HCT116 (cell line): ENCODE data around the gene HPDL. TPM values are rescaled to one million over a fixed set of nuclear protein-coding genes. Genes with fewer than 3 reads are reported as not detected.

ENCODE experiments used
- ATAC-seq: fragments of 200-7000 bp; cut with Tn5 transposase; 2 replicates; pipeline ENCODE4 v1.9.1; 2020; ENCODE audit warnings: mild to moderate bottlenecking, moderate library complexity
- BruUV-seq: library from RNA; stranded (reverse); fragments of 400-500 nt; replicated peaks from 2 replicates; lab custom pipeline; 2021; lab: Mats Ljungman, UMichigan
- CTCF ChIA-PET: fragments of 300-600 bp; sonication (Branson Sonifier 250); formaldehyde crosslinking; loops from one replicate; lab custom pipeline; 2021; ENCODE audit warnings: antibody characterized with exemption; lab: Charles Lee
- POLR2A ChIA-PET: fragments of 300-600, 350-600 bp; sonication (Branson Sonifier 250); formaldehyde crosslinking; loops from one replicate; lab custom pipeline; 2021; ENCODE audit warnings: antibody characterized with exemption; lab: Charles Lee
- RAD21 ChIA-PET, 2 experiments: fragments of 300-600 bp; sonication (Branson Sonifier 250); formaldehyde crosslinking; loops; one replicate each; lab custom pipeline; 2023; ENCODE audit warnings: low total read pairs in 2 of 2; ENCODE audit not compliant: uncharacterized antibody in 2 of 2, unreplicated experiment in 2 of 2, low non-redundant PET in 1 of 2; lab: Charles Lee
- DNase-seq: peaks from one replicate; pipeline ENCODE4 v3.0.0-alpha.2; 2010; ENCODE audit warnings: low read depth, low spot score
- H2AFZ ChIP-seq: fragments of 200-600 bp; shearing (Covaris generic), sonication (generic); 2 replicates; pipeline ENCODE4 v1.6.1; 2017; ENCODE audit warnings: low read depth, mixed run types, mixed read lengths, antibody characterized with exemption, low read length; ENCODE audit not compliant: poor library complexity, severe bottlenecking
- H3K27ac ChIP-seq: 2 replicates; pipeline ENCODE4 v1.5.1; 2012; ENCODE audit warnings: low read depth, low read length
- H3K27me3 ChIP-seq: fragments of 200-600 bp; sonication (generic); 2 replicates; pipeline ENCODE4 v1.6.1; 2016; ENCODE audit warnings: mixed run types, low read length, mixed read lengths; ENCODE audit not compliant: insufficient read depth
- H3K36me3 ChIP-seq, 2 experiments: fragments of 200-500 bp in 1 of 2; fragments of 200-600 bp in 1 of 2; sonication (Bioruptor generic) in 1 of 2; sonication (generic) in 1 of 2; 2 replicates each; pipeline versions ENCODE4 v1.5.1 to v1.6.1; 2014 to 2016; ENCODE audit warnings: low read length in 2 of 2, inconsistent platforms in 1 of 2, mixed read lengths in 1 of 2, mixed run types in 1 of 2; ENCODE audit not compliant: insufficient read depth in 2 of 2, control insufficient read depth in 1 of 2
- H3K4me1 ChIP-seq, 2 experiments: fragments of 200-600 bp in 1 of 2; sonication (generic) in 1 of 2; 2 replicates each; pipeline versions ENCODE4 v1.5.1 to v1.6.1; 2012 to 2017; ENCODE audit warnings: low read length in 2 of 2, inconsistent platforms in 1 of 2, mild to moderate bottlenecking in 1 of 2, mixed read lengths in 1 of 2, mixed run types in 1 of 2, moderate library complexity in 1 of 2; ENCODE audit not compliant: insufficient read depth in 2 of 2, control insufficient read depth in 1 of 2
- H3K4me2 ChIP-seq: fragments of 200-600 bp; sonication (generic); 2 replicates; pipeline ENCODE4 v1.6.1; 2017; ENCODE audit warnings: mixed run types, low read length, mixed read lengths
- H3K4me3 ChIP-seq, 2 experiments: fragments of 200-600 bp in 1 of 2; sonication (generic) in 1 of 2; replicated peaks in 1 of 2; 2 replicates each; pipeline ENCODE4 v1.5.1; 2011 to 2016; ENCODE audit warnings: low read length in 2 of 2, control low read depth in 1 of 2, low read depth in 1 of 2, mild to moderate bottlenecking in 1 of 2, mixed read lengths in 1 of 2, mixed run types in 1 of 2
- H3K79me2 ChIP-seq: fragments of 200-600 bp; sonication (generic); 2 replicates; pipeline ENCODE4 v1.6.1; 2017; ENCODE audit warnings: mild to moderate bottlenecking, mixed run types, low read length, moderate library complexity, mixed read lengths; ENCODE audit not compliant: insufficient read depth
- H3K9ac ChIP-seq: fragments of 200-600 bp; sonication (generic); 2 replicates; pipeline ENCODE4 v1.6.1; 2016; ENCODE audit warnings: low read length, mixed read lengths
- H3K9me2 ChIP-seq: fragments of 200-600 bp; sonication (generic), shearing (Covaris generic); 2 replicates; pipeline ENCODE4 v1.6.1; 2017; ENCODE audit warnings: mixed run types, mild to moderate bottlenecking, moderate library complexity; ENCODE audit not compliant: insufficient read depth
- H3K9me3 ChIP-seq, 2 experiments: fragments of 200-500 bp in 1 of 2; fragments of 200-600 bp in 1 of 2; sonication (Bioruptor generic) in 1 of 2; sonication (generic) in 1 of 2; 2 replicates each; pipeline ENCODE4 v1.6.1; 2014 to 2017; ENCODE audit warnings: low read length in 2 of 2, mixed read lengths in 2 of 2, inconsistent platforms in 1 of 2, low read depth in 1 of 2, mild to moderate bottlenecking in 1 of 2, mixed run types in 1 of 2, moderate library complexity in 1 of 2; ENCODE audit not compliant: control insufficient read depth in 1 of 2, insufficient read depth in 1 of 2
- H4K20me1 ChIP-seq: fragments of 200-600 bp; sonication (generic), shearing (Covaris generic); 2 replicates; pipeline ENCODE4 v1.6.1; 2017; ENCODE audit warnings: mixed run types, mild to moderate bottlenecking, moderate library complexity; ENCODE audit not compliant: insufficient read depth
- ELF1 ChIP-seq: IDR thresholded peaks from 2 replicates; pipeline ENCODE4 v1.6.1; 2012; ENCODE audit warnings: low read depth, borderline replicate concordance
- EZH2 ChIP-seq: fragments of 200-600 bp; sonication (generic); IDR thresholded peaks from 2 replicates; pipeline ENCODE4 v1.6.1; 2017; ENCODE audit warnings: antibody characterized with exemption, mixed run types
- EZH2phosphoT487 ChIP-seq: fragments of 200-600 bp; IDR thresholded peaks from 2 replicates; pipeline ENCODE4 v1.6.1; 2018; ENCODE audit warnings: antibody characterized with exemption, borderline replicate concordance
- JUND ChIP-seq: IDR thresholded peaks from 2 replicates; pipeline ENCODE4 v1.6.1; 2012
- POLR2AphosphoS5 ChIP-seq: IDR thresholded peaks from 2 replicates; pipeline ENCODE4 v1.6.1; 2011; ENCODE audit warnings: mild to moderate bottlenecking, low read depth, low read length, moderate library complexity
- RAD21 ChIP-seq: IDR thresholded peaks from 2 replicates; pipeline ENCODE4 v1.6.1; 2012; ENCODE audit warnings: low read depth, mild to moderate bottlenecking
- SRF ChIP-seq: IDR thresholded peaks from 2 replicates; pipeline ENCODE4 v1.6.1; 2012; ENCODE audit warnings: low read depth
- TCF7L2 ChIP-seq: IDR thresholded peaks from 2 replicates; pipeline ENCODE4 v1.7.0; 2011; ENCODE audit warnings: borderline replicate concordance, inconsistent platforms; ENCODE audit not compliant: insufficient read depth, insufficient read length; ENCODE audit errors: extremely low read depth
- intact Hi-C: fragments of 100-400 bp; cut with micrococcal nuclease; formaldehyde crosslinking; loops from 2 replicates; pipeline ENCODE4 v1.10.0; 2022
- total RNA-seq: library from RNA; stranded (reverse); gene quantifications from one replicate; pipeline ENCODE4 v1.2.1, GENCODE V29; 2021; ENCODE audit not compliant: unreplicated experiment
- TF ChIP-seq, protein P1 (sequence below): IDR thresholded peaks from 2 replicates; pipeline ENCODE4 v1.6.1; 2011; ENCODE audit warnings: mild to moderate bottlenecking, low read length, moderate library complexity; ENCODE audit not compliant: insufficient replicate concordance; ENCODE audit errors: extremely low read depth

Gene HPDL
- total RNA-seq, 1 experiment from 2014 or later = not detected

DNA sequence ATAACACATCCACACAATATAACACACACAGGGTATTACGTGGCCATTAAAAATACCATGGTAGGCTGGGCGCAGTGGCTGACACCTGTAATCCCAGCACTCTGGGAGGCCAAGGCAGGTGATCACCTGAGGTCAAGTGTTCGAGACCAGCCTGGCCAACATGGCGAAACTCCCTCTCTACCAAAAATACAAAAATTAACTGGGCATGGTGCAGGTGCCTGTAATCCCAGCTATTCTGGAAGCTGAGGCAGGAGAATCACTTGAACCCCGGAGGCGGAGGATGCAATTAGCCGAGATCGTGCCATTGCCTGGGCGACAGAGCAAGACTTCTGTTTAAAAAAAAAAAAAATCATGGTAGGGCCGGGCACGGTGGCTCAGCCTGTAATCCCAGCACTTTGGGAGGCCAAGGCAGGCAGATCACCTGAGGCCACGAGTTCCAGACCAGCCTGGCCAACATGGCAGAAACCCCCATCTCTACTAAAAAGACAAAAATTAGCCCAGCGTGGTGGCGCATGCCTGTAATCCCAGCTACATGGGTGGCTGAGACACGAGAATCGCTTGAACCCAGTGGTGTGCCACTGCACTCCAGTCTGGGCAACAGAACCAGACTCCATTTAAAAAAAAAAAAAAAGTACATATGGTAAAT, 24.1 kb upstream of the HPDL start:
- POLR2A ChIA-PET = interaction anchor here (0.6 to 2.9 kb wide), 4 partner anchors 37 to 290 kb away, joined by 3 to 35 read pairs (median 8); partner anchors contain the start of genes HECTD3, MUTYH, PRDX1 and TOE1
- Histone ChIP-seq H4K20me1 (no peaks in the 10 kb centered on the region), H3K36me3 (no peaks in the 10 kb centered on the region), H3K4me1 (peaks cover 12 to 41% of the 10 kb centered on the region in 2 experiments), H3K79me2 (no peaks in the 10 kb centered on the region), H3K4me2 (peak overlapping the region; percentile 94), H3K27ac (peak overlapping the region; percentile 76), H3K9me3 (no peaks in the 10 kb centered on the region), H2AFZ (no peak overlapping the region), H3K9ac (peak overlapping the region; percentile 81), H3K27me3 (no peaks in the 10 kb centered on the region), H3K4me3 (peak overlapping the region; percentile 64 to 70), H3K9me2 (no peaks in the 10 kb centered on the region)
- CTCF ChIA-PET = interaction anchor here (1.0 to 7.8 kb wide), 8 partner anchors 190 to 576 kb away, joined by 3 to 214 read pairs (median 6); partner anchors contain the start of genes HECTD3 and UROD
- RAD21 ChIA-PET = interaction anchor here (0.9 to 1.8 kb wide), 2 partner anchors 188 to 290 kb away, joined by 3 to 9 read pairs; partner anchors contain the start of genes TESK2 (in 1 of the 2) and UROD (in 1 of the 2)
- ATAC-seq = no peak
- intact Hi-C loops = loop anchor here (5.0 kb wide), 3 partner anchors 270 to 570 kb away; partner anchors contain the start of gene RNU5D-1
- TF ChIP-seq SRF (no peak), EZH2phosphoT487 (no peak), JUND (no peak), TCF7L2 (no peak), RAD21 (no peak), POLR2AphosphoS5 (no peak), ELF1 (no peak), EZH2 (no peak)
- TF ChIP-seq, protein P1, sequence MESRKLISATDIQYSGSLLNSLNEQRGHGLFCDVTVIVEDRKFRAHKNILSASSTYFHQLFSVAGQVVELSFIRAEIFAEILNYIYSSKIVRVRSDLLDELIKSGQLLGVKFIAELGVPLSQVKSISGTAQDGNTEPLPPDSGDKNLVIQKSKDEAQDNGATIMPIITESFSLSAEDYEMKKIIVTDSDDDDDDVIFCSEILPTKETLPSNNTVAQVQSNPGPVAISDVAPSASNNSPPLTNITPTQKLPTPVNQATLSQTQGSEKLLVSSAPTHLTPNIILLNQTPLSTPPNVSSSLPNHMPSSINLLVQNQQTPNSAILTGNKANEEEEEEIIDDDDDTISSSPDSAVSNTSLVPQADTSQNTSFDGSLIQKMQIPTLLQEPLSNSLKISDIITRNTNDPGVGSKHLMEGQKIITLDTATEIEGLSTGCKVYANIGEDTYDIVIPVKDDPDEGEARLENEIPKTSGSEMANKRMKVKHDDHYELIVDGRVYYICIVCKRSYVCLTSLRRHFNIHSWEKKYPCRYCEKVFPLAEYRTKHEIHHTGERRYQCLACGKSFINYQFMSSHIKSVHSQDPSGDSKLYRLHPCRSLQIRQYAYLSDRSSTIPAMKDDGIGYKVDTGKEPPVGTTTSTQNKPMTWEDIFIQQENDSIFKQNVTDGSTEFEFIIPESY = no peak
- BruUV-seq = no TSS peak
- DNase-seq = no peak
